ENCODE data around the gene SNTB2. TPM values are rescaled to one million over a fixed set of nuclear protein-coding genes. Genes with fewer than 3 reads are reported as not detected.

Gene SNTB2
- total and polyA plus RNA-seq, 2 of the 13 experiments (the other 11 are each of a cell fraction or from before 2014, with no cell fraction given): 11.5 to 19.2 TPM

GRCh38 chr16:69186642-69187445 lies at the start of gene SNTB2 (continued):
- TF ChIP-seq ZSCAN9 (CRISPR knock-in tag; IDR thresholded peaks at IDR 0.05; ENCODE audit: borderline replicate concordance) (peak; percentile 91), THAP7 (CRISPR knock-in tag; IDR thresholded peaks at IDR 0.05) (0 out of 2 replicates have a peak, but pooled peaks have one; percentile 78), ZNF569 (CRISPR knock-in tag; IDR thresholded peaks at IDR 0.05; ENCODE audit: borderline replicate concordance) (no peak), PRMT3 (CRISPR knock-in tag; IDR thresholded peaks at IDR 0.05; ENCODE audit: borderline replicate concordance, low read depth) (no peak; the same call in 1 of the 2 replicates), CBX2 (IDR thresholded peaks at IDR 0.05; ENCODE audit: low read depth, low read length) (no peak), CBX2 (CRISPR knock-in tag; IDR thresholded peaks at IDR 0.05; ENCODE audit: low read depth) (no peak), MAFG (CRISPR knock-in tag; IDR thresholded peaks at IDR 0.05) (no peak), SMAD1 (CRISPR knock-in tag; IDR thresholded peaks at IDR 0.05; ENCODE audit: borderline replicate concordance, low read depth) (peak; percentile 82; the same call in 1 of the 2 replicates), SNRNP70 (IDR thresholded peaks at IDR 0.05; ENCODE audit: low read depth, low read length) (no peak), ZNF335 (CRISPR knock-in tag; IDR thresholded peaks at IDR 0.05) (peak; percentile 93), SCMH1 (CRISPR knock-in tag; IDR thresholded peaks at IDR 0.05; ENCODE audit: borderline replicate concordance) (no peak), ZNF331 (CRISPR knock-in tag; IDR thresholded peaks at IDR 0.05) (peak; percentile 83; the same call in 1 of the 2 replicates), REL (CRISPR knock-in tag; conservative IDR thresholded peaks at IDR 0.05) (peak; percentile 77; the same call in 1 of the 2 replicates), EZH2 (conservative IDR thresholded peaks at IDR 0.05; ENCODE audit: low read depth, low read length) (no peak), MTA1 (CRISPR knock-in tag; IDR thresholded peaks at IDR 0.05; ENCODE audit: borderline replicate concordance) (peak; percentile 67; the same call in 1 of the 2 replicates), ZNF574 (CRISPR knock-in tag; IDR thresholded peaks at IDR 0.05) (no peak; the same call in none of the 2 replicates)
- TF ChIP-seq, protein P1, sequence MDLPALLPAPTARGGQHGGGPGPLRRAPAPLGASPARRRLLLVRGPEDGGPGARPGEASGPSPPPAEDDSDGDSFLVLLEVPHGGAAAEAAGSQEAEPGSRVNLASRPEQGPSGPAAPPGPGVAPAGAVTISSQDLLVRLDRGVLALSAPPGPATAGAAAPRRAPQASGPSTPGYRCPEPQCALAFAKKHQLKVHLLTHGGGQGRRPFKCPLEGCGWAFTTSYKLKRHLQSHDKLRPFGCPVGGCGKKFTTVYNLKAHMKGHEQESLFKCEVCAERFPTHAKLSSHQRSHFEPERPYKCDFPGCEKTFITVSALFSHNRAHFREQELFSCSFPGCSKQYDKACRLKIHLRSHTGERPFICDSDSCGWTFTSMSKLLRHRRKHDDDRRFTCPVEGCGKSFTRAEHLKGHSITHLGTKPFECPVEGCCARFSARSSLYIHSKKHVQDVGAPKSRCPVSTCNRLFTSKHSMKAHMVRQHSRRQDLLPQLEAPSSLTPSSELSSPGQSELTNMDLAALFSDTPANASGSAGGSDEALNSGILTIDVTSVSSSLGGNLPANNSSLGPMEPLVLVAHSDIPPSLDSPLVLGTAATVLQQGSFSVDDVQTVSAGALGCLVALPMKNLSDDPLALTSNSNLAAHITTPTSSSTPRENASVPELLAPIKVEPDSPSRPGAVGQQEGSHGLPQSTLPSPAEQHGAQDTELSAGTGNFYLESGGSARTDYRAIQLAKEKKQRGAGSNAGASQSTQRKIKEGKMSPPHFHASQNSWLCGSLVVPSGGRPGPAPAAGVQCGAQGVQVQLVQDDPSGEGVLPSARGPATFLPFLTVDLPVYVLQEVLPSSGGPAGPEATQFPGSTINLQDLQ (CRISPR knock-in tag; IDR thresholded peaks at IDR 0.05): 0 out of 2 replicates have a peak, but pooled peaks have one; percentile 1
- TF ChIP-seq, protein P2, sequence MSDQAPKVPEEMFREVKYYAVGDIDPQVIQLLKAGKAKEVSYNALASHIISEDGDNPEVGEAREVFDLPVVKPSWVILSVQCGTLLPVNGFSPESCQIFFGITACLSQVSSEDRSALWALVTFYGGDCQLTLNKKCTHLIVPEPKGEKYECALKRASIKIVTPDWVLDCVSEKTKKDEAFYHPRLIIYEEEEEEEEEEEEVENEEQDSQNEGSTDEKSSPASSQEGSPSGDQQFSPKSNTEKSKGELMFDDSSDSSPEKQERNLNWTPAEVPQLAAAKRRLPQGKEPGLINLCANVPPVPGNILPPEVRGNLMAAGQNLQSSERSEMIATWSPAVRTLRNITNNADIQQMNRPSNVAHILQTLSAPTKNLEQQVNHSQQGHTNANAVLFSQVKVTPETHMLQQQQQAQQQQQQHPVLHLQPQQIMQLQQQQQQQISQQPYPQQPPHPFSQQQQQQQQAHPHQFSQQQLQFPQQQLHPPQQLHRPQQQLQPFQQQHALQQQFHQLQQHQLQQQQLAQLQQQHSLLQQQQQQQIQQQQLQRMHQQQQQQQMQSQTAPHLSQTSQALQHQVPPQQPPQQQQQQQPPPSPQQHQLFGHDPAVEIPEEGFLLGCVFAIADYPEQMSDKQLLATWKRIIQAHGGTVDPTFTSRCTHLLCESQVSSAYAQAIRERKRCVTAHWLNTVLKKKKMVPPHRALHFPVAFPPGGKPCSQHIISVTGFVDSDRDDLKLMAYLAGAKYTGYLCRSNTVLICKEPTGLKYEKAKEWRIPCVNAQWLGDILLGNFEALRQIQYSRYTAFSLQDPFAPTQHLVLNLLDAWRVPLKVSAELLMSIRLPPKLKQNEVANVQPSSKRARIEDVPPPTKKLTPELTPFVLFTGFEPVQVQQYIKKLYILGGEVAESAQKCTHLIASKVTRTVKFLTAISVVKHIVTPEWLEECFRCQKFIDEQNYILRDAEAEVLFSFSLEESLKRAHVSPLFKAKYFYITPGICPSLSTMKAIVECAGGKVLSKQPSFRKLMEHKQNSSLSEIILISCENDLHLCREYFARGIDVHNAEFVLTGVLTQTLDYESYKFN (CRISPR knock-in tag; conservative IDR thresholded peaks at IDR 0.05): peak; percentile 64
